PC-9 (cell line): ENCODE data around the gene SLC35F5. TPM values are rescaled to one million over a fixed set of nuclear protein-coding genes. Genes with fewer than 3 reads are reported as not detected.
"Not testable (repeated sequence)": the region's sequence is repeated elsewhere in the genome, so short reads cannot be mapped to it uniquely, and the experiment has no call there.

Experiments
- BruUV-seq: library from RNA; stranded (reverse); fragments of 400-500 nt; replicated peaks from 2 replicates; lab custom pipeline; 2021; lab: Mats Ljungman, UMichigan
- CTCF ChIA-PET: fragments of 300-600 bp; sonication (Branson Sonifier 250); formaldehyde crosslinking; loops from one replicate; lab custom pipeline; 2022; ENCODE audit warnings: antibody characterized with exemption; lab: Charles Lee
- POLR2A ChIA-PET: fragments of 300-600 bp; sonication (Branson Sonifier 250); formaldehyde crosslinking; loops from one replicate; lab custom pipeline; 2022; ENCODE audit warnings: antibody characterized with exemption; ENCODE audit not compliant: unreplicated experiment; lab: Charles Lee
- DNase-seq, 2 experiments: peaks; one replicate each; pipeline versions ENCODE4 v3.0.0 to v3.0.0-alpha.2; 2015 to 2022; ENCODE audit warnings: mixed read lengths in 1 of 2
- H2AFZ ChIP-seq: fragments of 200-600 bp; sonication (generic); 2 replicates; pipeline ENCODE4 v1.8.1; 2017; ENCODE audit warnings: antibody characterized with exemption
- H3F3A ChIP-seq: fragments of 200-600 bp; sonication (generic); 2 replicates; pipeline ENCODE4 v1.8.1; 2017; ENCODE audit warnings: antibody characterized with exemption, mild to moderate bottlenecking, low read depth; ENCODE audit not compliant: insufficient read depth
- H3K27ac ChIP-seq: fragments of 200-600 bp; sonication (generic); 2 replicates; pipeline ENCODE4 v1.6.1; 2016; ENCODE audit warnings: mixed run types
- H3K27me3 ChIP-seq: fragments of 200-600 bp; sonication (generic); 2 replicates; pipeline ENCODE4 v1.6.1; 2016; ENCODE audit warnings: low read depth, mixed run types; ENCODE audit not compliant: insufficient read depth
- H3K36me3 ChIP-seq: fragments of 200-600 bp; sonication (generic); 2 replicates; pipeline ENCODE4 v1.6.1; 2016; ENCODE audit warnings: low read depth, mixed run types
- H3K4me1 ChIP-seq: fragments of 200-600 bp; sonication (generic); replicated peaks from 2 replicates; pipeline ENCODE4 v1.6.1; 2016; ENCODE audit warnings: mixed run types; ENCODE audit not compliant: insufficient read depth
- H3K4me2 ChIP-seq: fragments of 200-600 bp; sonication (generic); 2 replicates; pipeline ENCODE4 v1.6.1; 2017; ENCODE audit warnings: mixed run types
- H3K4me3 ChIP-seq: fragments of 200-600 bp; sonication (generic); 2 replicates; pipeline ENCODE4 v1.6.1; 2016; ENCODE audit warnings: mixed run types
- H3K79me2 ChIP-seq: fragments of 200-600 bp; sonication (generic); 2 replicates; pipeline ENCODE4 v1.6.1; 2017; ENCODE audit warnings: low read depth, mixed run types
- H3K9me2 ChIP-seq: fragments of 200-600 bp; sonication (generic); 2 replicates; pipeline ENCODE4 v1.8.1; 2017; ENCODE audit warnings: mild to moderate bottlenecking; ENCODE audit not compliant: insufficient read depth
- H3K9me3 ChIP-seq: fragments of 200-600 bp; sonication (generic); 2 replicates; pipeline ENCODE4 v1.8.1; 2016; ENCODE audit warnings: low read depth; ENCODE audit not compliant: insufficient read depth
- H4K20me1 ChIP-seq: fragments of 200-600 bp; sonication (generic); 2 replicates; pipeline ENCODE4 v1.8.1; 2017; ENCODE audit not compliant: insufficient read depth
- EZH2 ChIP-seq: fragments of 200-600 bp; sonication (generic); IDR thresholded peaks from 2 replicates; pipeline ENCODE4 v1.8.0; 2017; ENCODE audit warnings: antibody characterized with exemption, low read depth
- intact Hi-C: fragments of 100-400 bp; cut with micrococcal nuclease; formaldehyde crosslinking; loops from one replicate; pipeline ENCODE4 v1.10.0; 2022; ENCODE audit not compliant: unreplicated experiment
- total RNA-seq: library from RNA; stranded (reverse); gene quantifications from 2 replicates; pipeline ENCODE4 v1.2.3, GENCODE V29; 2021
- TF ChIP-seq, protein P1 (sequence below): fragments of 200-600 bp; sonication (generic); conservative IDR thresholded peaks from 2 replicates; pipeline ENCODE4 v1.6.1; 2017; ENCODE audit warnings: mixed run types, antibody characterized with exemption, mild to moderate bottlenecking, moderate library complexity

SLC35F5 gene
- total RNA-seq, 1 experiment from 2014 or later: 43.5 TPM

DNA sequence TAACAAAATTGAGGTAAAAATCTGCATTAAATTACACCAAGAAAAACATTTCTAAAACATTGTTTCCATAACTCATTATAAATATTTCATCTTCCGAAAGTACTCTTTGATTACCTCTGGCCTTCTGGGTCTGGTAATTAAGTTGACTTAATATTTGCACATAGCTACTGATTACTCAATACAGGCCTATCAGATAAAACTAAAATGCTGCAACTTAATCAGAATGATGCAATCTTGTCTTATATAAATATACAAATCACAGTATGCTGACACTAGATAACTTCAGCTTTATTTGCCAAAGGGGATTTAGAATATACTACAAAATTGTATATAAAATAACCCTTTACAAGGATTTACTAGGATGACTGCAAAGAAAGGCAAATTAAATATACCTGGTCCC is 49.3 kb downstream of the SLC35F5 start:
- no peaks in the 10 kb centered on the region for H3F3A ChIP-seq
- H2AFZ ChIP-seq: no peak overlapping the region
- no peaks in the 10 kb centered on the region for H3K79me2 ChIP-seq
- peak in 1 of 2 experiments; percentile 56 for DNase-seq
- H3K9me3 ChIP-seq: no peaks in the 10 kb centered on the region
- no peaks in the 10 kb centered on the region for H4K20me1 ChIP-seq
- no TSS peak for BruUV-seq
- H3K9me2 ChIP-seq: no peaks in the 10 kb centered on the region
- H3K27ac ChIP-seq: no peak overlapping the region
- POLR2A ChIA-PET: no interaction called here
- H3K4me3 ChIP-seq: no peak overlapping the region
- peaks cover 7% of the 10 kb centered on the region for H3K4me1 ChIP-seq
- H3K27me3 ChIP-seq: no peaks in the 10 kb centered on the region
- intact Hi-C loops: no loop called here
- CTCF ChIA-PET: no interaction called here
- H3K4me2 ChIP-seq: no peak overlapping the region
- no peaks in the 10 kb centered on the region for H3K36me3 ChIP-seq
- TF ChIP-seq EZH2: no peak
- TF ChIP-seq, protein P1, sequence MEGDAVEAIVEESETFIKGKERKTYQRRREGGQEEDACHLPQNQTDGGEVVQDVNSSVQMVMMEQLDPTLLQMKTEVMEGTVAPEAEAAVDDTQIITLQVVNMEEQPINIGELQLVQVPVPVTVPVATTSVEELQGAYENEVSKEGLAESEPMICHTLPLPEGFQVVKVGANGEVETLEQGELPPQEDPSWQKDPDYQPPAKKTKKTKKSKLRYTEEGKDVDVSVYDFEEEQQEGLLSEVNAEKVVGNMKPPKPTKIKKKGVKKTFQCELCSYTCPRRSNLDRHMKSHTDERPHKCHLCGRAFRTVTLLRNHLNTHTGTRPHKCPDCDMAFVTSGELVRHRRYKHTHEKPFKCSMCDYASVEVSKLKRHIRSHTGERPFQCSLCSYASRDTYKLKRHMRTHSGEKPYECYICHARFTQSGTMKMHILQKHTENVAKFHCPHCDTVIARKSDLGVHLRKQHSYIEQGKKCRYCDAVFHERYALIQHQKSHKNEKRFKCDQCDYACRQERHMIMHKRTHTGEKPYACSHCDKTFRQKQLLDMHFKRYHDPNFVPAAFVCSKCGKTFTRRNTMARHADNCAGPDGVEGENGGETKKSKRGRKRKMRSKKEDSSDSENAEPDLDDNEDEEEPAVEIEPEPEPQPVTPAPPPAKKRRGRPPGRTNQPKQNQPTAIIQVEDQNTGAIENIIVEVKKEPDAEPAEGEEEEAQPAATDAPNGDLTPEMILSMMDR: no peak

DNA sequence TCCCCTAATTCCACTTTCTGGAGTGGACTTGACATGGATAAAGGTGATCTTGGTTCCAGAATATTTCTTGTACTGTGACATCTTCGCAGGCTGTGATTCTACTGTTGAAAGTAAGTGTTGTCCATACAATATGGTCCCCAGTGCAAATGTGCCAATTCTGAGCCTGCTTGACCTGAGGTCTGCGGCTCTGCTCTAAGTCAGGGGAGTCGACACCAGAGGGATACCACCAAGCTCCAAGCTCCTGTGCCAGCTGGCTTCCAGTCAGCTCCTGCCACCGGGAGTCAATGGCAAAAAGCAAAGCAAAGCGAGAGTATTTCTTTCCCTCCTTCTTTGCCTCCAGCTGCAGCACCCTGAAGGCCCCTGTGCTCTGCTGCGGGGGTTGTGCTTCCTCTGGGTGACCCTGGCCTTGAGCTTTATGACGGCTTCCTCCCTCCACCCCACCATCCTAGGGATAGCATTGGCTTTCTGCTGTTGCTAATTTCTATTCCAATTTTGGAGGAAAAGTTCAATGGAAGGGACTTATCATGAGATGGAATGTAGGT is 50.4 kb downstream of the SLC35F5 start:
- no TSS peak for BruUV-seq
- Histone ChIP-seq H3K27ac (no peak overlapping the region), H3K79me2 (no peaks in the 10 kb centered on the region), H4K20me1 (no peaks in the 10 kb centered on the region), H3K27me3 (no peaks in the 10 kb centered on the region), H3K4me3 (no peak overlapping the region), H3K36me3 (no peaks in the 10 kb centered on the region), H3K4me2 (no peak overlapping the region), H3K9me3 (no peaks in the 10 kb centered on the region), H3F3A (no peaks in the 10 kb centered on the region), H2AFZ (no peak overlapping the region), H3K9me2 (no peaks in the 10 kb centered on the region), H3K4me1 (peaks cover 7% of the 10 kb centered on the region)
- no peak for DNase-seq
- TF ChIP-seq, protein P1: no peak
- ChIA-PET CTCF (no interaction called here), POLR2A (no interaction called here)
- intact Hi-C loops: no loop called here

DNA sequence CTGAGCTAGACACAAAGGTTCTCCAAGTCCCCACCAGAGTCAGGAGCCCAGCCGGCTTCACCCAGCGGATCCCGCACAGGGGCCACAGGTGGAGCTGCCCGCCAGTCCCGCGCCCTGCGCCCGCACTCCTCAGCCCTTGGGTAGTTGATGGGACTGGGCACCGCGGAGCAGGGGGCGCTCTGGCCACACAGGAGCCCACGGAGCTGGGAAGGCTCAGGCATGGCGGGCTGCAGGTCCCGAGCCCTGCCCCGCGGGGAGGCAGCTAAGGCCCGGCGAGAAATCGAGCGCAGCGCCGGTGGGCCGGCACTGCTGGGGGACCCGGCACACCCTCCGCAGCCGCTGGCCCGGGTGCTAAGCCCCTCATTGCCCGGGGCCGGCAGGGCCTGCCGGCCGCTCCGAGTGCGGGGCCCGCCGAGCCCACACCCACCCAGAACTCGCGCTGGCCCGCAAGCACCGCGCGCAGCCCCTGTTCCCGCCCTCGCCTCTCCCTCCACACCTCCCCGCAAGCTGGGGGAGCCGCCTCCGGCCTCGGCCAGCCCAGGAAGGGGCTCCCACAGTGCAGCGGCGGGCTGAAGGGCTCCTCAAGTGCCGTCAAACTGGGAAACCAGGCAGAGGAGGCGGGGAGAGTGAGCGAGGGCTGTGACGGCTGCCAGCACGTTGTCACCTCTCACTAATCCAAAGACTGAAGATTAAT is 52.0 kb downstream of the SLC35F5 start:
- POLR2A ChIA-PET, H2AFZ ChIP-seq, H3K4me2 ChIP-seq, CTCF ChIA-PET, intact Hi-C loops, H3K36me3 ChIP-seq, H3K27me3 ChIP-seq, H3K27ac ChIP-seq, BruUV-seq, H3K4me1 ChIP-seq, DNase-seq, H3K79me2 ChIP-seq, H4K20me1 ChIP-seq, H3K9me2 ChIP-seq, H3F3A ChIP-seq, H3K9me3 ChIP-seq, H3K4me3 ChIP-seq: not testable (repeated sequence)
